Tibial nerve (tissue), 4 donors: ENCODE results near the gene DNM2.

Experiments
- CTCF ChIP-seq, 5 experiments: fragments of 200-600 bp in 3 of 5; fragments of 450-650 bp in 2 of 5; sonication (generic) in 3 of 5; IDR thresholded peaks; one replicate each; pipeline ENCODE4 v1.5.1; 2016 to 2019; ENCODE audit warnings: antibody characterized with exemption in 5 of 5, mild to moderate bottlenecking in 3 of 5, moderate library complexity in 2 of 5
- EP300 ChIP-seq, 2 donors: sonication (generic); formaldehyde crosslinking; IDR thresholded peaks; one replicate each; pipeline ENCODE4 v1.6.1; 2017; ENCODE audit warnings: antibody characterized with exemption in 2 of 2, mild to moderate bottlenecking in 1 of 2

- TF ChIP-seq EP300 (IDR thresholded peaks at IDR 0.05): no peak
- no peak for TF ChIP-seq CTCF (IDR thresholded peaks at IDR 0.05)
These were observed 109.0 kb downstream of the DNM2 start for GRCh38 chr19:10826846-10827245.
